Upper lobe of right lung (tissue), 1 donor: ENCODE measurements around the gene RAB37. TPM values are rescaled to one million over a fixed set of nuclear protein-coding genes. Genes with fewer than 3 reads are reported as not detected.

Experiments used
- ATAC-seq: fragments of 200-7000 bp; cut with Tn5 transposase; one replicate; pipeline ENCODE4 v1.9.1; 2020; ENCODE audit warnings: mild to moderate bottlenecking, moderate library complexity
- DNase-seq: peaks from one replicate; pipeline ENCODE4 v3.0.0-alpha.2; 2020
- H3K27ac ChIP-seq: fragments of 200-600 bp; one replicate; pipeline ENCODE4 v1.8.0; 2022
- H3K27me3 ChIP-seq: fragments of 200-600 bp; one replicate; pipeline ENCODE4 v1.8.0; 2022; ENCODE audit warnings: mild to moderate bottlenecking
- H3K36me3 ChIP-seq: fragments of 200-600 bp; one replicate; pipeline ENCODE4 v1.8.0; 2022
- H3K4me1 ChIP-seq: fragments of 200-600 bp; one replicate; pipeline ENCODE4 v1.8.0; 2022
- H3K4me3 ChIP-seq: fragments of 200-600 bp; one replicate; pipeline ENCODE4 v1.8.0; 2022; ENCODE audit warnings: mild to moderate bottlenecking
- H3K9me3 ChIP-seq: fragments of 200-600 bp; one replicate; pipeline ENCODE4 v1.8.0; 2022
- CTCF ChIP-seq: fragments of 200-600 bp; IDR thresholded peaks from one replicate; pipeline ENCODE4 v1.8.0; 2022; ENCODE audit warnings: antibody characterized with exemption
- intact Hi-C: fragments of 100-400 bp; cut with DNase I; formaldehyde crosslinking; loops from one replicate; pipeline ENCODE4 v1.11.0; 2022
- total RNA-seq: library from RNA; stranded (reverse); fragmentation: NEBNext Ultra II Directional; extraction: Animal tissue kit (Norgen Biotek cat#: 25700); gene quantifications from one replicate; pipeline ENCODE4 v1.2.1, GENCODE V29; 2021
- donor health status: DM: no; HTN: yes; CAD: no; lungs with severe emphysema.

RAB37 gene
- total RNA-seq, 1 donor from 2014 or later, result 6.8 TPM

GRCh38 chr17:74764751-74765286 is 27.8 kb downstream of the RAB37 start:
- Histone ChIP-seq H3K4me1 (peaks cover 14% of the 10 kb centered on the region), H3K9me3 (no peaks in the 10 kb centered on the region), H3K4me3 (no peak overlapping the region), H3K36me3 (peaks cover 14% of the 10 kb centered on the region), H3K27ac (no peak overlapping the region), H3K27me3 (no peaks in the 10 kb centered on the region)
- intact Hi-C loops, result no loop called here
- TF ChIP-seq CTCF, result no peak
- ATAC-seq (no peak), DNase-seq (no peak)

- no peak overlapping the region for H3K27ac ChIP-seq
- H3K9me3 ChIP-seq, result no peaks in the 10 kb centered on the region
- intact Hi-C loops, result no loop called here
- ATAC-seq, result no peak
- H3K4me1 ChIP-seq, result no peaks in the 10 kb centered on the region
- H3K27me3 ChIP-seq, result no peaks in the 10 kb centered on the region
- DNase-seq, result no peak
- H3K36me3 ChIP-seq, result peaks cover 28% of the 10 kb centered on the region
- no peak for TF ChIP-seq CTCF
- no peak overlapping the region for H3K4me3 ChIP-seq
Observed at GRCh38 chr17:74766413-74766812, 29.4 kb downstream of the RAB37 start.

GRCh38 chr17:74767111-74767516 is 30.1 kb downstream of the RAB37 start:
- H3K27ac ChIP-seq, result no peak overlapping the region
- no peak overlapping the region for H3K4me3 ChIP-seq
- no peaks in the 10 kb centered on the region for H3K4me1 ChIP-seq
- H3K27me3 ChIP-seq, result no peaks in the 10 kb centered on the region
- DNase-seq (no peak), ATAC-seq (no peak)
- peaks cover 35% of the 10 kb centered on the region for H3K36me3 ChIP-seq
- no peaks in the 10 kb centered on the region for H3K9me3 ChIP-seq
- no peak for TF ChIP-seq CTCF
- intact Hi-C loops, result no loop called here

GRCh38 chr17:74768069-74768762 is 31.2 kb downstream of the RAB37 start:
- H3K27me3 ChIP-seq, result no peaks in the 10 kb centered on the region
- no peaks in the 10 kb centered on the region for H3K4me1 ChIP-seq
- intact Hi-C loops, result no loop called here
- no peak overlapping the region for H3K4me3 ChIP-seq
- no peak overlapping the region for H3K27ac ChIP-seq
- DNase-seq, result peak; percentile 80
- TF ChIP-seq CTCF, result no peak
- H3K36me3 ChIP-seq, result peaks cover 46% of the 10 kb centered on the region
- ATAC-seq, result peak; percentile 41
- no peaks in the 10 kb centered on the region for H3K9me3 ChIP-seq

- H3K36me3 ChIP-seq, result peaks cover 50% of the 10 kb centered on the region
- H3K4me3 ChIP-seq, result no peak overlapping the region
- DNase-seq (no peak), ATAC-seq (no peak)
- intact Hi-C loops, result no loop called here
- no peaks in the 10 kb centered on the region for H3K9me3 ChIP-seq
- no peak overlapping the region for H3K27ac ChIP-seq
- H3K4me1 ChIP-seq, result no peaks in the 10 kb centered on the region
- no peaks in the 10 kb centered on the region for H3K27me3 ChIP-seq
- no peak for TF ChIP-seq CTCF
Observed at GRCh38 chr17:74768763-74769114, 31.7 kb downstream of the RAB37 start.
